Midbrain (tissue), 1 donor: ENCODE measurements around the gene MRTFA.
"Not testable (repeated sequence)": the region's sequence is repeated elsewhere in the genome, so short reads cannot be mapped to it uniquely, and the experiment has no call there.

ENCODE experiments used
- DNase-seq: peaks from one replicate; lab custom pipeline; 2025; lab: John Stamatoyannopoulos, UW

MRTFA gene

DNA sequence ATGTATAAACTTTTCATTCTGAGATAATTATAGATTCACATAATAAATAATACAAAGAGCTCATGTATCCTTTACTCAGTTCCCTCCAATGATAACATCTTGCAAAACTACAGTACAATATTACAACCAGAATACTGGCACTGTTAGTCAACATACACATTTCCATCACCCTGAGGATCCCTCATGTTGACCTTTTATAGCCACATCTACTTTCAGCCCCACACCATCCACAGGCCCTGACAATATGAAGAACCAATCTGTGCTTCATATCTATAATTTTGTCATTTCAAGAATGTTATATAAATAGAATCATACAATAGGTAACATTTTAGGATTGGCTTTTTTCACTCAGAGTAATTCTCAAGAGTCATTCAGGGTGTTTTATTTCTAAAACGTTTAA, 115.5 kb downstream of the MRTFA start:
- DNase-seq, result no peak

DNA sequence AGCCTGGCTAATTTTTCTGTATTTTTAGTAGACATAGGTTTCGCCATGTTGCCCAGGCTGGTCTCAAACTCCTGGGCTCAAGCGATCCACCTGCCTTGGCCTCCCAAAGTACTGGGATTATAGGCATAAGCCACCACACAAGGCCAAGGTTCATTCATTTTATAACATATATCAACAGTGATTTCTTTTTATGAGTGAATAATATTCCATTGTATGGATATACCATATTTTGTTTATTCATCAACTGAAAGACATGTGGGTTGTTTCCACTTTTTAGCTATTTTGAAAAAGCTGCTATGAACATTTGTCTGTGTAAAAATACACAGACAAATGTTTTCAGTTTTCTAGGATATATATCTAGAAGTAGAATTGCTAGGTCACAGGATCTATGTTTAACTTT, 116.0 kb downstream of the MRTFA start:
- no peak for DNase-seq

DNA sequence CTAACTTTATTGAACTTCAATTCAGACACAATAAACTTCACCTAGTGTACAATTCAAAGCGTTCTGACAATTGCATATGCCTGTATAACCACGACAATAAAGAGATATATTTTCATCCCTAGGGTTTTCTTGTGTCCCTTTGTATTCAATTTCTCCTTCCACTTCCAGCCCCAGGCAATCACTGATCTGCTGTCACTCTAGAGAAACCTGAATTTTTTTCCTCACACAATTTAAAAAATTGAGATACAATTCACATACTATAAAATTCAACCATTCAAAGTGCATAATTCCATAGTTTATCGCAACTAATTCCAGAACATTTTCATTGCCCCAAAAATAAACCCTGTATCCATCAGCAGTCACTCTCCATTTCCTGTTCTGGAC, 116.6 kb downstream of the MRTFA start:
- no peak for DNase-seq

DNA sequence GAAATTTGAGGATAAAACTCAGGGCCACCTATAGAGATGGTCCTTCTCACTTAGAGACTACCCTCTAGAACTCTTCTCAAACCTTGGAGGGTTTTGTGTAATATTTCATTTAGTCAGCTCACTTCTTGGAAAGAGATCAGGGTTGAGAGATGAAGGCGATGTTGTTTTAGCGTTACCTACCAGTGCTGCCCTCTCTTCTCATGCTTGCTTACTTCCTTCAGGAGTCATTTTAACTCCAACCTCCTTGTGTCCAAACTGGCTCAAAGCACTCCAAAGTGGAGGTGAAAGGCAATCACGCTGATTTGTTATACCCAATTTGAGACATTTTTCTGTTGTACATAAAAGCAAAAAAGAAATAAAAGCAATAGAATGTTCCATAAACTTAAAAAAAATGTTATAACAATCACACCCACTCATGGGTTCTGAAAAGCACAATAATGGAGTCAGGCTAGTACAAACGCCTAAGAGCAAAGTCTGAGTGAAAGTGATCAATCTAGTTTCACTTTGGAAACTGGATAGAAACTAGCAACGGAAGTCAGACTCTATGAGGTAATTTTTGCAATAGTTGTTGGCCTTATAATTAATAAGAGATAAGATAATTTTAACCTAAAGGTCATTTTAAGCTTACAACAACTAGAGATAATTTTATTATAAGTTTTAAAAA, 117.1 kb downstream of the MRTFA start:
- no peak for DNase-seq

DNA sequence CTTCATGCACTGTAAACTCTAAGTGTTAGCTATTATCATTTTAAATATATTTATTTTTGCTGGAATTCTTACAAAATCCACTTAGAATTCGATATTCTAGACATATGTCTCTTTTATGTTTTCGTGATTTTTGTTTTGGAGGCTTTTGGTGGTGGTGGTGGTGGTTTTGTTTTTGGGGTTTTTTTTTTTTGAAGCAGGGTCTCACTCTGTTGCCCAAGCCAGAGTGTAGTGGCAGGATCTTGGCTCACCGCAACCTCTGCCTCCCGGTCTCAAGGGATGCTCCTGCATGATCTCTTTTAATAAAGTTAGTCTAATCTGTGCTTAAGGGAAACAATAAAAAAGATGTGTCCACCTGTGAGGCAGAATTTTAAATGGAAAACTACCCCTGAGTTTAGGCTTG, 117.7 kb downstream of the MRTFA start:
- no peak for DNase-seq

DNA sequence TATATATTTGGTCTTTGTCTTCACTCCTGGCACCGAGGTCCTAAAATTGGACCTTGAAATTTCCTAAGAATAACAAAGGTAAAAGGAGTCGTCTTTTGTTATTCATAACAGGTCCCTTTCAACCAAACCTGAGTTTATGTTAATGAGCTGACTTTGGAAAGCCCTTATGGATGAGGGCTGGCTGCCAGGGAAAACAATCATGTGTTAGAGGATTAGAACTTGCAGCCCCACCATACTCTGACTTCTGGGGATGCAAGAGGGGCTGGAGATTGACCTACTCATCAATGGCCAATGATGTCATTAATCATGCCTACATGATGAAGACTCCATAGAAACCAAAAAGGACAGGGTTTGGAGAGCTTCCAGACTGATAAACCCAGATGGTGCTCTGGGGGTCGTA, 118.9 kb downstream of the MRTFA start:
- no peak for DNase-seq

DNA sequence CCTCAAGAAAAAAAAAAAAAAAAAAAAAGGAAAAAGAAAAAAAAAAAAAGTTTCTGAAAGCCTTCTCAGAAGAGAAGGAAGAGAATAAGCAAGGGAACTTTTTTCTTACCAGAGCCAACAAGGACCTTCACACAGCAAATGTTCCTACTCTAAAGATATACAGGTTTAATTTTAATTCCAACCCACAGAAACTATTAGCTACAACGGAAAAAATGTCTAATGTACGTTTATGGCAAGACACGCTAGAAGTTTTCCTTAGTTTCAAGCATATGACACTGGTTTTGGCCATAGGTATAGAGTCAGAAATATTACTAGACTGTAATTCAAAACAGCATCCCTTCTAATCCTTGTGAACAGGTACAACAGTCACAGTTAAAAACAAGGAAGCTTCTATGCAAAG, 120.1 kb downstream of the MRTFA start:
- no peak for DNase-seq

DNA sequence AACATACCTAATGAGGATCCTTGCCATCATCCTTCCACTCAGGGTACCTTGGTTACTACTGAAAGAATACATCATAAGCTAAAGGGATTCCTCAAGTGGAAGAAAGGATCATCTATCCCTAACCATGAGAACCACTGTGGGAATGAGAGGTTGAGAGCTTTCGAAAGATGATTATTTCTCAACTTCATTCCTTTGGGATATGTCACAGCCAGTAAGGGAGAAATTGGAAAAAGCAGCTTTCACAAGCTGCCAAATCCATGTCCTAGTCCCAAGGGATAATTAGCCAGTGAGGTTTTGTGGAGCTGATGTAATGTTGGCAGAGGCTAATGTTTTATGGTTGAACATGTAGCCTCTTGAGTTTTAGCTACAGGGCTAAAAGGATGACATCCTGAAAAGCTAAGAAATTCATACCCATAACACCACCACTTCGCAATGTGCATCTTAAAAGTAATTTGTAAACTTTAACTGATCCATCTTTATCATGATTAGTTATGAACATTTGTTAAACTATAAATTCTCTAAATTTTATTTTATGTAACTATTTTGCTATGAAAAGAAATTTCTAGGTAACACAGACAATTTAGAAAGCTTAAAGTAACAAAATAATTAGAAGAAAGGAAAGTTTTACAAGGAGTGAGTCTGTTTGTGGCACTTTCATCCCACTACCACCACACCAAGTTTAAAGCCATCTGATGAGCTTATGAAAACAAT, 123.9 kb downstream of the MRTFA start:
- no peak for DNase-seq

DNA sequence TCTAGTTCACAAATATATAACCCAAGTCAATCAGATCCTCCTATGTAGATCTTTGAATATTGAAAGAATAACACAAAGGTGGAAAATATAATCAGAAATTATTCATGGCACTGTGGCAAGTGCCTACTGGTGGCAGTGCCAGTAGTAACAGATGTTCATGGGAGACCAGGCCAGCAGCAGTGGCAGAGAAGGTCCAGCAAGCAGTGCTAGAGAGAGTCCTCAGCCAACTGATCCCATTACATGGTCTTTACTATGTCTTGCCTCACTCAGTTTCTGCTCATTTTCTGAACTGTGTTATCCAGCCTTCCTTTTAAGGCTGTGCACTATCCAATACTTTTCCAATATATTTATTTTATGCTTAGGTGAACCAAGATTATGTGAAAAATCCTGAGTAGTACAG, 124.9 kb downstream of the MRTFA start:
- no peak for DNase-seq

DNA sequence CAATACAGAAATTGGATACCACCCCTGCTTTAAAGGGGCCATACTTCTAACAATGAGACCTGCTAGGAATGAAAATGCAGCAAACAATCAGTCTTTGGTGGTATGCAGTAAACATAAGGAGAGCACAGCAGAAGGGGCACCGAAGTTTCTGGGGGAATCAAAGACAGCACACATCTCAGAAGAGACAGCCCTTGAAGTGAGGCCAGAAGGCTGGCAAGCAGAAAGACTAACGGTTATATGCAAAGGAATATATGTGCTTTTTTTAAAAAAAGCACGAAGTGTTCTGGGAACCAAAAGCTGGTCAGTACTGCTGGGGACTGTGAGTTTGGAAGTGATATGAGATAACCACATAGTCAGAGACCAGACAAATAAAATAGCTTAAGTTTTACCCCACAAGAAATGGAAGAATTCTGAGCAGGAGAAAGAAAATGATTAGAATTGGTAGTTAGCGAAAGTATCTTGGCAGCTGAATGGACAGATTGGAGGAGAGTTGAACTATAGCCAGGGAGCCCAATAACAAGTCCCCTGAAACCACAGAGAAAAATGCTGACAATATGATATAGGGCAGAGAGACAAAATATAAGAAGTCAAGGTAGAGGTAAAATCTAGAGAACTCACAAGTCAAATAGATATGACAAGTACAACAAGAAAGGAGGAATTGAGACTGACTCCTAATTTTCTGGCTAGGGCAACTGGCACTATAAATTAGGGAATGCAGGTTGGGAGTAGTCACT, 125.7 kb downstream of the MRTFA start:
- no peak for DNase-seq

DNA sequence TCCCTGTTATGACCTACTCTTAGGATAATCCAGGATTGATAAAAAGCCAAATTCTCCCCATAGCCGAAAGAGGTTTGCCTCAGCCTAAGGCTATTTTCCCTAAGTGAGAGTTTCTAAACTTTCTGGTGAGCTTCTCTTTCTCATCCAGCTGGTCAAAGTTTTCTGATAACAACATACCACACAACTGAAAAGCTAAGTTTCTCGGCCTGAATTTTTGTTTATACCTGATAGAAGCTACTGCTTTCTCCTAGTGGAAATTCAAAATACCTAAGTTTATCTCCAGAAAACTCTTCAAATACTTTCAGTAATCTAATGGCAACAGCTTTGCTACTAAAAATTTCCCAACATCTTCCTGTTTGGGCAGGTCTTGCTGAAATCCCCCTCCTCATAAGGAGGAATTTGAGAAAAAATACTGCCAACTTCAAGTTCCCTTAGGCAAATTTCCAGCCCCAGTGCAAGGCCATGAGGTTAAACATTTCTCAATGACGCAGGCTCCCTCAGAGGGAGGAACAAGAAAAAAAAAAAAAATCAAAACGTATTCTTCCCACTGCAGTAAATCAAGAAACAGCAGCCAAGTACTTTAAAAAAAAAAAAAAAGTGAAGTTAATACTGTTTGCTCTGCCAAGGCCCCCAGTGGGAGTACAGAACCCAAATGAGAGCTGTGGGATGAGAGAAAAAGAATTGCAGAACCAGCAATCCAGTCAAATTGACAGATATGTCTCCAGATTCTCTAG, 127.0 kb downstream of the MRTFA start:
- DNase-seq, result peak; percentile 16

DNA sequence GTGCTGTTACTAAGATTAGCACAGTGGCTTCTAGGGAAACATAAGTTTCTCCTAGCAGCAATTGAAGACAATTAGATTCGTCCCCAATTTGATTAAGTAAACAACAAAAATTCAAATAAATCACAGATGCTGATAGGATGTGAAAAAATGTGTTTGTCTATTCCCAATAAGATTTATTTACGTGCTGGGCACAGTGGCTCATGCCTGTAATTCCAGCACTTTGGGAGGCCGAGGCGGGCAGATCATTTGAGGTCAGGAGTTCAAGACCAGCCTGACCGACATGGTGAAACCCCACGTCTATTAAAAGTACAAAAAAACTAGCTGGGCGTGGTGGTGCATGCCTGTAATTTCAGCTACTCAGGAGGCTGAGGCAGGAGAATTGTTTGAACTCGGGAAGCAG, 128.5 kb downstream of the MRTFA start:
- not testable (repeated sequence) for DNase-seq

DNA sequence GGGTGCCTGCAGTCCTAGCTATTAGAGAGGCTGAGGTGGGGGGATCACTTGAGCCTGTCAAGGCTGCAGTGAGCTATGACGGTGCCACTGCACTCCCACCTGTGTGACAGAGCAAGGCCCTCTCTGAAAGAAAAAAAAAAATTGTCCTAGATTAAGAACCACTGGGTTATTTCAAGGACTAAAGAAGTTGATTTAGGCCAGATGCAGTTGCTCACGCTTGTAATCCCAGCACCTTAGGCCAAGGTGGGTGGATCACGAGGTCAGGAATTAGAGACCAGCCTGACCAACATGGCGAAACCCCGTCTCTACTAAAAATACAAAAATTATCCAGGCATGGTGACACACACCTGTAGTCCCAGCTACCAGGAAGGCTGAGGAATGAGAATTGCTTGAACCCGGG, 129.0 kb downstream of the MRTFA start:
- no peak for DNase-seq

DNA sequence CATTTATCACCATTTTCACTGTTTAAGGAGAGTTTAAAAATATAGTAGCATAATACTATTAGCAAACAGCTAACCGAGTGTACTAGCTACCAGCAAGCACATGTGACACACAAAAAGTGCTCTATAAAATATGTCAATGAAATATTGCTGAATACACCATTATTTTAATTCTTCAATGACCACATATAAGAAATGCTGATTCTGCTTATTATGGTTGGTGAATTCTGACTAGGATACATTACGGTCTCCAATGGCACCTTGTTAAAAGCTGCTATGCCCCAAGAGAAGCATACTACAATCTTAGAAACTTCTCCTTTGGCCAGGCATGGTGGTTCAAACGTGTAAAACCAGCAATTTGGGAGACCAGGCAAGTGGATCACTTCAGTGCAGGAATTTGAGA, 129.8 kb downstream of the MRTFA start:
- DNase-seq, result no peak

DNA sequence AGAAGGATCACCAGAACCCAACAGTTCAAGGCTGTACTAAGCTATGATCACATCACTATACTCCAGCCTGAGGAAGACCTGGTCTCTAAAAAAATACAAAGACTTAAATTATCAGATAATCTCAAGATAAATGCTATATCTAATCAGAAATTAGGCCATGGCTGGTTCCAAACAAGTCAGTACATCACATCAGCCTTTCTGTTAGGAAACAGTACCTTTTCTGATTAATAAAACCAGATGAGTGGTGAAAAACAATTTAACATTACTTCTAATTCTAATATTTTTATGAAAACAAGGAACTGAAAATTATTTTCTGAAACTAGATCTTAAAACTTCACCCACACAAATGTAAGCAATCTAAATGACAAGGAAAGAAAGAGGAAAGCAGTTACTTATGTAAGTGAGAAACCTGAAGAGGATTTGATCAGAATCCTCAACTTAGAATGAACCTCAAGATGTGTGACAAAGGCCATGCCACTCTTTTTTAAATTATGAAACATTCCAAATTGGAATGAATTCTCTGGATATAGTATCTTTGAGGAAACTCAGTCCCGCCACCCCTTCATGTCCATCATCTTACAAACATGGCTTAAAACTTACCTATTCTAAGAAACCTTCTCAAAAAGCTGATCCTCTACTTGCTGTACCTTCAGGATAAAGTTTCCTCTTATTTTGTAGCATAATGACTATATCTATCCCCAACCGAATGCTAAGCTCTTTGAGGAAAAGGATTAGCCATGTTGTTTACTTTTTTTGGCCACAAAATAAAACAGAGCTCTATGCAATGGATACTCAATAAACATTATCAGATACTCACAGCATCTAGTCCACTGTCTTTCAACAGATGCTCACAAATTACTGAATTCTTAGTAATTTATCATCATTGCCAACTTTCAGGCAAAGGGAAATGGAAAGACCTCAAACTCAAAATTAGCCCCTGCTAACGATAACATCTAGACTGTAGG, 132.0 kb downstream of the MRTFA start:
- DNase-seq, result no peak

DNA sequence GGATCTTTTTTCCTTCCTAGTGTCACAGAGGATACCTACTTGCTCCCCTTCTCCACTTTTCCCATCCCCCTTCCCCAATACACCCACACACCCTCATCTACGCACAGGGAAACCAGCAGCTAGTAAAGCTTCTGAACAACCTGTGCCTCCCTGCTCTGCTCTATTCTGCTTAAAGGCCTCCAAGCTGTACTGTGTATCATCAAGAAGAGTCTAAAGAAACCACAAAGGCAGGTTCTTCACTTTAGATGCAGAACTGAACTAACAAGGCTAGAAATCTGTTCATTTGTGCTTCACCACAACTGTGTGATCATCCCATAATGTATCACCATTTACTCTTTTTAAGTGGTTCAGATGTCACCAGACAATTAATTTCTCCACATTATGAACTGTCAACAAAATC, 133.6 kb downstream of the MRTFA start:
- DNase-seq, result no peak

DNA sequence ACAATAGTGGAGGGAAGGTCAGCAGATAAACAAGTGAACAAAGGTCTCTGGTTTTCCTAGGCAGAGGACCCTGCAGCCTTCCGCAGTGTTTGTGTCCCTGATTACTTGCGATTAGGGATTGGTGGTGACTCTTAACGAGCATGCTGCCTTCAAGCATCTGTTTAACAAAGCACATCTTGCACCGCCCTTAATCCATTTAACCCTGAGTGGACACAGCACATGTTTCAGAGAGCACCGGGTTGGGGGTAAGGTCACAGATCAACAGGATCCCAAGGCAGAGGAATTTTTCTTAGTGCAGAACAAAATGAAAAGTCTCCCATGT, 136.1 kb downstream of the MRTFA start:
- DNase-seq, result not testable (repeated sequence)

DNA sequence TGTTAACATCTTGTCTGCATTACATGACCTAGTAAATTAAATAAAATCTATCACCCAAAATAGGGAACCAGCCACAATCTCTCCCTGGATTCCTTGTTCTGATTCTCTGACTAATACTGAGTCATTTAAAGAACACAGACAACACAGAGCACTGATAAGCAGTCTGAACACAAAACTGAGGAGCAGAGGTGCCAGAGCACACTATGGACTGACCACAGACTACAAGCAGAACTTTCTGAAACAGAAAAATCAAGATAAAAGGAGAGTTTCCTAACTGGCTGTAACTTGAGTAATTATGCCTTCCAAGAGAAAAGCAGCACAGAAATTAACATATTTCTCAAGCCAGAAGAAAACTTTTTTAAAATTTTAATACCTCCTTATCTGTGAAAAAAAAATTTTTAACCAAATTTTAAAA, 137.3 kb downstream of the MRTFA start:
- no peak for DNase-seq

DNA sequence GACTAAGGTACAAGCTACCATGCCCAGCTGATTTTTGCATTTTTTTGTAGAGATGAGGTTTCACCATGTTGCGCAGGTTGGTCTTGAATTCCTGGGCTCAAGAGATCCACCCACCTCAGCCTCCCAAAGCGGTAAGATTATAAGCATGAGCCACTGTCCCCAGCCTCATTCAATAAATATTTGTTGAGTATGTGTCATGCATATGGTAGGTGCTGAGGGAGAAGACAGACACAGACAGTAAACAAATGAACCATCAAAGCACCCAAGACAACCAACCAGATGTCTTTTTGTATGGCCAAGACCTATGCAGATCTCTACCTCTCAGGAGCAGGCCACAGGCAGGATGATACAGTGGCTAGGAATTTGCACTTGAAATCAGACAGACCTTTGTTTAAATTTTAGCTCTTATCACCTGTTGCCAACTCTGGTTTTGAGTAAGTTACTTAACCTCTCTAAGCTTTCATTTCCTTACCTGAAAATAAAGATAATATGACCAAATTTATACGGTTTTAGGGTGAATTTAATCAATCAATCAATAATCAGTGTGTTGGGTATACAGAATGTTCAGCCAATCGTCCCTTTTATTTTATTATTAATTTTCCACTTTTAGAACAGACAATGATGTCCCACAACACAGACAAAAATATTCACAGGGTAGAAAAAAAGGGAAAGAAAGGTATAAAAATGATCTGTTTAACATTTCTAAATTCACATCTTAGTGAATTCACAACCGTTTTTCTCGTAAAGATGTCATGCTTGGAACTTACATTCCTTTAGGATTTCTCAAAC, 137.9 kb downstream of the MRTFA start:
- no peak for DNase-seq

DNA sequence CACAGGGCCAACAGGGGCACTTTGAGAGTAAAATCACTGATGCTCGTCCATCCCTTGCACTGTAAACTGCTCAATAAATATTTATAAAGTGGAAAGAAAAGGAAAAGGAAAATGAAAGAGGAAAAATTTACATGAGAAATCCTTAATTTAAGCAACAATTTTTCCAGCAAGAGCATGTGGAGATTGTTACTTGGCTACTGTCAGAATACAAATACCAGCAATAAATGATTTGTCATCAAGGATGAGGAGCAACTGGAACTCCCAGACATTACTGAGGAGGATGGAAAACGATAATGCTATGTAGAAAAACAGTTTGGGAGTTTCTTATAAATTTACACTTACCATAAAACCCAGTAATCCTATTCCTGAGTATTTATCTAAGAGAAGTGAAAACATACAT, 143.1 kb downstream of the MRTFA start:
- no peak for DNase-seq
